Measurements from ENCODE around the gene ZDHHC12.

Gene ZDHHC12, protein sequence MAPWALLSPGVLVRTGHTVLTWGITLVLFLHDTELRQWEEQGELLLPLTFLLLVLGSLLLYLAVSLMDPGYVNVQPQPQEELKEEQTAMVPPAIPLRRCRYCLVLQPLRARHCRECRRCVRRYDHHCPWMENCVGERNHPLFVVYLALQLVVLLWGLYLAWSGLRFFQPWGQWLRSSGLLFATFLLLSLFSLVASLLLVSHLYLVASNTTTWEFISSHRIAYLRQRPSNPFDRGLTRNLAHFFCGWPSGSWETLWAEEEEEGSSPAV

DNA sequence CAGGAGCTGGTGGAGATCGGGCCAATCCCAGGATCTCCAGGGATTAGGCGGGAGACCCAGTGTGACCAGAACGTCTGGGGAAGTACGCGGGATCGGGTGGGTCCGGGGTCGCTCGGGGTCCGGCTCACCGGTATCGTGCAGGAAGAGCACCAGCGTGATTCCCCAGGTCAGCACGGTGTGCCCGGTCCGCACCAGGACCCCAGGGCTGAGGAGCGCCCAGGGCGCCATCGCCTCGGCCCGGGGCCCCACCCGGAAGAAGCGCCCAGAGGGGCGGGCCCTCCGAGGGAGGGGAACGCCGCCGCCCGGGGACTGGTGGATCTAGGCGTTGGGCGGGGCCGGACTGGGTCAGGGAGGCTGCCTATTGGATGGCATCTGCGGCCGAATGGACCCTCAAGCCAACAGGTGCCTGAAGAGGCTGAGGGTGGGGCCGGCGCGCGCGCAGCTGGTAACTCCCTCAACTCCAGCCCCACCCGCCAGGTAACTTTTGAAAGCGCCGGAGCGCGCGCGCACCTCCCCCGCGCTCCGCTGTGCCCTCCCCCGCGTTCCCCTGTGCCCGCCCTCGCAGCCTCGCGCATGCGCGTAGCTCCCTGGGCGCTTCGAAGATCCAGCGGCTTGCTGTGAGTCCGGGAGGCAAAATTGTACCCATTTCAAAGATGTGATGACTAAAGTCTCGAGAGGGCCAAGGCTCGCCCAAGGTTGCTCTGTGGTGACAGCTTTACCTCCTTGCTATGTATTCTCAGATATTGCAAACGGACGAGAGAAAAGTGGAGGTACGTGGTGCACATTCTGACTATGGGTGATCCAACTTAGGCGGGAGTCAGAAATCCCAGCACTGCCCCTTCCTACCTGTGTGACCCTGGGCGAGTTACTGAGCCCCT, at the start of gene ZDHHC12:
Gene ZDHHC12 (minus strand): TSS at position 262 of the 878 bp plus-strand sequence. CDS start 34 bp downstream, at position 228.
- peak; percentile 89 for DNase-seq

DNA sequence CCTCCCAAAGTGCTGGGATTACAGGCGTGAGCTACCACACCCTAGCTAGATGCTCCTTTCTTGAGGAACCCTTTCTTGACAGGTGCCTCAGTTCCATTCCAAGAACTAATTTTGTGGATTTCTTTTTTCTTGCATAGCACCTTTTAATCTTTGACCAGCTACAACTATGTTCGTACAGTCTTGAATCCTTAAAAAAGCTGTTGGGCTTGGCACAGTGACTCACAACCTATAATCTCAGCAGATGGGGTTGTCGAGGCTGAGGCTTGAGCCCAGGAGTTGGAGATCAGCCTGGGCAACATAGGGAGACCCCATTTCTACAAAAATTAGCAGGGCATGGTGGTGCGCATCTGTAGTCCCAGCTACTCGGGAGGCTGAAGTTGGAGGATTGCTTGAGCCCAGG, 49.1 kb upstream of the ZDHHC12 start:
- DNase-seq: no peak

DNA sequence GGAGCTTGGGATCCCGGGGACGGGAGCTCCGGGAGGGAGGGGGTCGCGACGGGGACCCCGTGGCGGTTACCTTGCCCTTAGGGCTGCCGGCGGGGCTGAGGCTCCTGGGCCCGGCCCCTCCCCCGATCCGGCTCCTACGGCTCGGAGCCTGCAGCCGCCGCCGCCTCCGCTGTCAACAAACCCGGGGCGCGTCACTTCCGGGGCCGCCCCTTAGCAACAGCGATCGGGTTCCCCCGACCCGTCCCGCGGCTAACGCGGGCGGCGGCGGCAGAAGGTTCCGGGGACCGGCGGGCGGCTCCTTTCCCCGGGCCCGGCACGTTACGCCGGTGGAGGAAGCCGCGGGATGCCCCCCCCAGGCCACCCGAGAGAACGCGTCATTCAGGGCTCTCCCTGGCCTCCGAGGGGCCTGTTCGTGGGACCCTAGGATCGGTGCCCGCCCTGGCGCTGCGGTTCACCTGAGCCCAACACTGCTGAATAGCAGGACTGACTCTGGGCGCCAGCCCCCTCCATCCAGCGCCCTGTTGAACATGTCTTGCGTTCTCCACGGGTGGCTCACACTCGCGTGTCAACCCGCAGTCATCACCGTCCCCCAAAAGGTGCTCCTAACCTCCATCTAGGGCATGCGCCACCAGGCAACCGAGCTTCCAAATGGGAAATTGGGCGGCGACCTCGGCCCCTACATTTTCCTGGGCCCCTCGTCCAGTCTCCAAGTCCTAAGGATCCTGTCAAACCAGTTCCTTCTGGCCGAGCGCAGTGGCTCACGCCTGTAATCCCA, 48.0 kb upstream of the ZDHHC12 start, which contains the start of gene ZER1:
Gene ZER1 (minus strand): TSS at position 183 of the 775 bp plus-strand sequence. CDS start 16,362 bp downstream, outside the sequence.
- DNase-seq: peak; percentile 85

DNA sequence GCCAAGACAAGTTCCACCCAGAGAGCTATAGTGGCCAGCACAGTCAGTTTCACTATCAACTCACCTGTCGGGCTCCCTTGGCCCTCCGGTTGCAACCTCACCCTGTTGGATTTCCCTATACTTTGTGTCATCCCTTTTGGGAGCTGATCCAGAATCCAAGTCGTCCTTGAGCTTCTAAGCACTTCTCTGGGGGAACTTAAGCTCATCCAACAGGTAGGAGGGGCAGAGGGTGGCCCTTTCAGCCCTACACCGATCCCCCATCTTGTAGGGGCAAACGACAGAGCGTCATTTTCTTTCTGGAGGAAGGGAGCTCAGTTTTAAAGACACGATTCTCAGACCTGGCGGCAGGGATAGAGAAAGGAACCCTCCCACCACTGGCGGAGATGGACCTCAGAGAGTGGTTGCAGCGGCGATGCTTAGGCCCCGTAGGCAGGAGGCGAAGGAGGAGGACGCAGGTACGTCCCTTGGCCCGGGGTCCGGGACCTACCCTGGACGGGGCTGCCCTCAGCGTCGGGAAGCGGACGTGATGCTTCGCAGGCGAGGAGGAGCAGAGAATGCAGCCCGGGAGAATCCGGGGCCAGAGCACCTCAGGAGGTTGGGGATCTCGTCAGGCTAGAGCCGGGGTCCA, 47.3 kb upstream of the ZDHHC12 start:
- DNase-seq: no peak

DNA sequence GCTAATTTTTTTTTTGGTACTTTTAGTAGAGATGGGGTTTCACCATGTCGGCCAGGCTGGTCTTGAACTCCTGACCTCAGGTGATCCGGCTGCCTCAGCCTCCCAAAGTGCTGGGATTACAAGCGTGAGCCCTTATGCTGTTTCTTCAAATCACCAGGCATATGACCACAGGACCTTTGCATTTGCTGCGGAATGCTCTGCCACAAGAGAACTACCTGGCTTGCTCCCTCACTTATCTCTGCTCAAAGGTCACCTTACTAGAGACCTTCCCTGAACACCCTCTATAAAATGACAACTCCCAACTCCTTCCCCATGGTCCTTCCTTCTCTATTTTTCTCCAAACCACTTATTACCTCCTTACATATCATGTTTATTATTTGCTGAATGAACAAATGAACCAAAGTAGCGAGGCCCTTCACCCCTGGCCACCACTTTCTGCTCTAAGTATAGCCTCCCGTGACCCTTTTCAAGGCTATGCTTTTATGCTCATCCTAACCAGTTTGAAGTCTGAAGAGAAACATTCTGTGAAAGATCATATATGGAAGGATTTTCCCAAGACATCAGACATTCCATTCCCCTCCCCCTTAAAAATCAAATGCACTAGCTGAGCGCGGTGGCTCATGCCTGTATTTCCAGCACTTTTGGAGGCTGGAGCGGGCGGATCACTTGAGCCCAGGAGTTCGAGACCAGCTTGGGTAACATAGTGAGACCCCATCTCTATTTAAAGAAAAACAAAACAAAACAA, 46.5 kb upstream of the ZDHHC12 start:
- no peak for DNase-seq

DNA sequence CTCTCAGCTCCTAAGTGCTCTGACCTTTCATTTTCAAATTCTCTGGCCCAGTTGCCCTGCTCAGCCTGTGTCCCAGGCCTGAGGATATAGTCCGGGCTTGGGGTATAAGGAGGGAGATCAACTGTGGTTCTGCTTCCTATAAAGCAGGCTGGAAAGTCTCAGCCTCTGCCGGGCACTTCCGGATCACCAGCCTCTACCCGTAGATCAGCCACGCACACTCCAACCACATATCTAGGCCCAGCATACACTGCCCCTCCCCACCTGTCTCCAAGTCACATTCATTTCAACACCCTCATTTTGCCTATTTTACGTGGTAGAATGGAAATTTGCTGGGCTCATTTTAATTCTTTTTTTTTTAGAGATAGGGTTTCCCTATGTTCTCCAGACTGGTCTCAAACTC, 44.7 kb upstream of the ZDHHC12 start:
- DNase-seq: no peak

DNA sequence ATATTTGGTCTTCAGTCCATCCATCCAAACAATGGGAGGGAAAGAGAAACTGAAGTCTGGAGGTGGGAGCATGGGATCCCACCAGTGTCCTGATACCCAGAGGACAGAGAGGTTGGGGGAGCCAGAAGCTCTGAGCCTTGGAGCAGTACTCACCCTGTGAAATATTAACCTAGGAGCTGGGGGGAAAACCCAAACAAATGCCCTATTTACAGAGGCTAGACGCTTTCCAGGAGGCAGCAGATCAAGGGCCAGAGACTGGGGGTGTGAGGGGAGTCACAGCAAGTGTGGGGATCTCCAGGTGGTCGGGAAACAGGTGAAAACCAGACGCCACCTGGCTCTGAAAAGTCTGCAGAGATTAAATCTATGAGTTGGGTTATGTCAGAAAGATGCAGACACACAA, 41.6 kb upstream of the ZDHHC12 start:
- no peak for DNase-seq

DNA sequence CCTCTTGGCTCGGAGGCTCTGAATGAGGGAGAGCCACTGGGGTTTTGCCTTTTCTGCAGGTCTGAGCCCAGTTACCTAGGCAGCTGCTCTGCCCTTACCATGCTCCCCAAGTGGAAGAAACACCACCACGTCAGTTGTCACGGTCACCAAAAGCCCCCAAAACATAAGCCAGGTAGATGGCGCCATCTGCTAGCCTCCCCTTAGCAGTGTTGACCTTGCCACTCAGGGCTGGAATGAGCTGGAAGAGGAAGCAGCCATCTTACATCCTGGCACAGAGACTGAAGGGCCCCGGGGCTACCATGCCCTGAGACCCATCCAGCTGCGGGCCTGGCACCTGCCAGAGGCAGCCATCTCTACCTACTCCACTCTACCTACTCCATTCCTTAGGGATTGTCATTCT, 40.4 kb upstream of the ZDHHC12 start:
- no peak for DNase-seq

DNA sequence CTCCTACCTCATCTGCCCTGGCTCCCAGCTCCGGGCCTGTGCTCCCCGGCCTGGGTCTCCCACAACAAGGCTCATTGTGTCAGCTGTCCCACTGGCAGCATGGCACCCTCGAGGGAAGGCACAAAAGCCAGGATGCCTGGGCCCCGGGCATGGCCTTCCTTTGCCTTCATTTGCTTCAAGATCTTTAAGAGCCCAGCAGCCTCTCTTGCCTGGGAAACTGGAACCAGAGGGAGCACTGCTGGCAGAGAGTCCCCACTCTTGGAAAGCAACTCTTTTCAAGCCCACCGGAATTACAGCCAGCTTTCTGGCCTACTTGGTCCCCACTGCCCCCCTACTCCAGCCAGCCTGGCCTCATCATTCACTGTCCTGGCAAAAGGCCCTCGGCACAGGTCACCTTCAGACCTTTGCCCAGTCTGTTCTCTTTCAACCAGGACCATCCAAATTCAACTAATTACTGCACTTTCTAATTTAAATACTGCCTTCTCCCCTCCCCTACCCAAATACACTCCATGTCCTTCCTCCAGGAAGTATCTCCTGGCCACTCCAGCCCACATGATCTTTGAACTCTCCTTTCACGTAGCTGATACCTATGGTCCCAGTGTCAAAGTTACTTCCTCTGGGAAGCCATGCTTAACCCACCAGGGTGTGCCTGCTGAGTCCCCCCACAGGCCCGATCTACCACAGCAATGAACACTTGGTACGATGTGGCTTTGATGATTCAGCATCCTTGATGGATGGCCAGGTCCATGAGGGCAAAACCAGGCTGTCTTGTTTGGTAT, 38.9 kb upstream of the ZDHHC12 start:
- DNase-seq: no peak

DNA sequence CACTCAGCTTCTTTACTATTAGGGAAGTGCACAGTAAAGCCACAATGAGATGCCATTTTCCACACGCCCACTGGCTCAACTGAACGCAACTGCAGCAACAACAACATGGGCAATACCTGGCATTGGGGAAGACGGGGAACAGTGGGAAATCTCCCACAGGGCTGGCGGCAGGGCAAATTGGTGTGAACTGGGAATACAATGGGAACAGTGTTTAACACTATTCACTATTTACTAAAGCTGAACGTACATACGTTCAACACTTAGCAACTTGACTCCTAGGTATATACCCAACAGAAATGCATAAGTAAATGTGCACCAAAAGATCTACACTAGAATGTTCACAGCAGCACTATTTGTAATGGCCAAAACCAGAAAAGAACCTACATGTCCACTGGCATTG, 33.7 kb upstream of the ZDHHC12 start:
- no peak for DNase-seq

DNA sequence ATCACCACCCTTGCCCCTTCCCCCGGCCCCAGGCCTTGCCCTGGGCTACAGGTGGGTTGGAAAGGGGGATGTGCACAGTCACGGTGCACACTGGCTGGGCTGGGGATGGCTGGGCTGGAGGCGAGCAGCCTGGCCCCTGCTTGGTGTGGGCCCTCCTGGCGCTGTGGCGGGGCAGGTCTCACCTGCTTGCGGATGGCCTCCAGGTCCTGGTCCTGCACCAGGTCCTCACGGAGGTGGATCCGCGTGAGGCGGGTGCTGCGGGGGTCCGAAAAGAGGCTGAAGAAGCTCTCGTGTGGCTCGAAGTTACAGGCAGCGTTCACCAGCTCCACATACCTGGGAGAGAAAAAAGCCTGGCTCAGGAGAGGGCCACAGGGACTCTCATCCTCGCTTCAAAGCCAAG, 29.7 kb upstream of the ZDHHC12 start:
- no peak for DNase-seq

DNA sequence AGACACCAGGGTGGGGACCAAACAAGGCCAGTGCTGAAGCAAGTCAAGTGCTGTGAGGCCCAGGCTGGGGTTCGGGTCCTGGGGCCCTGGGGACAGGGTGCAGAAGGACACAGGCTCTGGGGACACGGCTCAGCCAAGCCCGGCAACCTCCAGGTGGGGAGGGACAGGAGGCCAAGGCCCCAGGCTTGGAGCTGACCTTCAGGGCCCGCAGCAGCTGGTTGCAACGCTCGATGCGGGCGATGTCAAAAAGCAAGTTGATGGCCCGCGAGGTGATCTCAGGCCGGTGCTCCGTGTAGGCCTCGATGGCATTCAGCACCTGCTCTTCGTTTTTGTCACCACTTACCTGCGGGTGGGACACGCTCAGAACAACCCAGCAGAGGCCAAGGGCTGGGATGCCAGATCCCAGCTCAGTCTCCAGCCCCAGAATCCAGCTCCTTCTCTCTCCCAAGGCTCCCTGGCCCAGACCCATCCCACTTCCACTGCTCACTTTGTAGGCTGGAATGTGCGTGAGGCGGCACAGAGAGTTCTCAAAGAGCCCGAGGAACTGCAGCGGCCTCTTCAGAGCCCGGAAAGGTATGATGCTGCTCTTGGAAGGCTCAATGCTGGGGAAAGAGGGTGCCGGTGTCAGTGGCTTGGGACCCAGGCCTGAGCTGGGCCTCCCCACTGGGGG, 27.1 kb upstream of the ZDHHC12 start:
- DNase-seq: no peak

DNA sequence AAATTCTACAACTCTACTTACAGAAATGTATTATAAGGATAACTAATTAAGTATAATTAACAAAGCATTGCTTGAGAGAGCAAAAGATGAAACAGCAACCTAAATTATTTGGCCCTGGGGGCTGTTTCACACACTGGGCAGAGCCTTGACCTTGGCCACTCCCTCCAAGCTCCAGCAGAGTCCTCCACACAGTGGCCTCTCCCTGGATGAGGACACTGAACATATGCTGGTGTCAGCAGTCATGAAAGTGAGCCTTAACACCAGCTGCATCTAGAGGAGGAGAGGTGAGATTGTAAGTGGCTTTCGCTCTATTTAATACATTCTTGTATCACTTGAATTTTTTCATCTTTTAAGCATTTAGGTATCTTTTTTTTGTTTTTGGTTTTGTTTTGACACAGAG, 23.3 kb upstream of the ZDHHC12 start:
- no peak for DNase-seq

DNA sequence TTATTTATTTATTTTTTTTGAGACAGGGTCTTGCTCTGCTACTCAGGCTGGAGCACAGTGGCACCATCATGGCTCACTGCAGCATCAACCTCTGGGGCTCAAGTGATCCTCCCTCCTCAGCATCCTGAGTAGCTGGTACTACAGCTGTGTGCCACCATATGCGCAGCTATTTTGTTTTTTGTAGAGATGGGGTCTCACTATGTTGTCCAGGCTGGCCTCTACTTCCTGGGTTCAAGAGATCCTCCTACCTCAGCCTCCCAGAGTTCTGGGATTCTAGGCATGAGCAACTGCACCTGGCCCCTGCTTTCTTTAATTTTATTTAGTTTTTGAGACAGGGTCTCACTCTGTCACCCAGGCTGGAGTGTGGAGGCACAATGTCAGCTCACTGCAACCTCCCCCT, 19.5 kb upstream of the ZDHHC12 start:
- no peak for DNase-seq

DNA sequence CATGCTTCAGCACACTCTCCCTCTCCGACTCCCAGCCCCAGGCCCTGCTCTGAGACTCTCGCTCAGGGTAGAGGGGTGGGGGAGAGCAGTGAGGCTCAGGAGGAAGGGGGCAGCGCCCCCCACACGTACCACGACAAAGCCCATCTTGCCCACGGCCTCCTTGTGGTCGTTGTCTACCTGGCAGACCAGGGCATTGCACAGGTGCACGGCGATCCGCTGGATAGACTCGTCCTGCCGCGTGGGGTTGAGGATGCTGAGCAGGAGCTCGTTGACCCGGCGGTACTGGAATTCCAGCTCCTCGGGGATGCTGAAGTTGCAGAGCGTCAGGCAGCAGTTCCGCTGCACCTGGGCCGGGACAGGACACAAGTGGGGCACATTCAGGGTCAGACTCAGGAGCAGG, 18.5 kb upstream of the ZDHHC12 start:
- DNase-seq: no peak

DNA sequence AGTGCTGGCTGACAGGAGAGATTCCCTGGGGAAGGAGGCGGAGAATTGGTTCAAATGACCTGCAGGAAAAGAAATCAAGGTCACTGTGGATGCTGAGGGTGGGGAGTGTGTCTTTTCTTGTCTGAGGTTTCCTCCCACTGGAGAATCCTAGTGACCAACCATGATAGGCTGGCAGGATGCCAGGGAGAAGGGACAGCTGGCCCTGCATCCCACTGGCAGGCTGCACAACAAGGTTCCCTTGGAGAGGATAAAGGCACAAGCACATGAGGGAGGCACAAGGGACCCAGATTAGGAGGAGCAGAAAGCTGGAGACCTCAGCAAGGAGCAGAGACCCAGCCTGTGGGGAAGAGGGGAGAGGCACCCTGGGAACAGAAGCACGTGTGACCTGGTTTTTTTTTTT, 11.4 kb upstream of the ZDHHC12 start:
- no peak for DNase-seq

DNA sequence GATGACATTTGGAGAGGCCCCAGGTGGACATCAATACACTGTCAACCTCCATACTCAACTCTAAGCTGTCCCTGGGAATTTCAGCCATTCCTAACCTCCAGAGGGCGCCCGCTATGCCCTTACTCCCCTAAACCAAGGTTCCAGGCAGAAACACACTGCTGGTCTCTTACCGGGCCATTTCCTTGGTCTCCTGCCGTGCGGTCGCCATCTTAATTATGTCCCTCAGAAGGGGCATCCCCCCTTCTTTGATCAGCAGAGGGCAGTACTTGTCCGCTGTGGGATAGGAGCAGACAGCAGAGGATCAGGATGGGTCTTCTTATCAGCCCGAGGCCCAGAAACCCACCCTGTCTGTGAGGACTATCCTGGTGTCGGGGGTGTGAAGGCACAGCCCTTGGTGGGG, 9.3 kb upstream of the ZDHHC12 start:
- peak; percentile 87 for DNase-seq

DNA sequence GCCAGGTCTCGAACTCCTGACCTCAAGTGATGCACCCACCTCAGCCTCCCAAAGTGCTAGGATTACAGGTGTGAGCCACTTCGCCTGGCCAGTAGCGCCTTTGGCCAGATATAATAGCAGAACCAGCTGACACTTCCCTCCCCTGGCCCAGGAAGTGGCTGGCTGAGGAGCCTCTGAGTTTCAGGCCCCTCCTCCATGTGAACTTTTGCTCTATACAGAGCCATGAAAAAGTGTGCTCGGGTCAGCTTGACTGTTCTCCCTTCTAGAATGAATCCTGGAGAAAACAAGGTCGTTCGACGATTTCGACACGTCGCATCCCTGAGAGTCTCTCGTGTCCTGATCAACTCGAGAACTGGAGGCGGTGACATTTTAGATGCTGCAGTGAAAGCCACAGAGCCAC, 8.6 kb upstream of the ZDHHC12 start:
- no peak for DNase-seq

DNA sequence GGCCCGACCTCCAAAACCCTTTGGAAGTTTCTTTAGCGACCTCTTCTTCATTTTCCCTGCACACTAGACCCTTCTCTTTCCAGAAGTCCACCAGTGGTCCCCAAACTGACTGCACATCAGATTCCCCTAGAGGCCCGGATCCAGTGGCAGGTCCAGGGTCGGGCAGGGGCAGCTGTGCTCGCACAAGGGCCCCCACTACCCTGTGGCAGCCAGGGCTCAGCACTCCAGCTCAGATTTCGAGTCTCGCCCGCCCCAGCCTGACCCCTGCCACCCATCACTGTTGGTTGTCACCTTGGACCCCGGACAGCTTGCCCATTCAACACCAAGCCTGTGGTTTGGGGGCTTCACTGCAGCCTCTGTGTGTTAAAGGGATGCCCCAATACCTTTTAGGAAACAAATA, 7.8 kb upstream of the ZDHHC12 start:
- DNase-seq: no peak

DNA sequence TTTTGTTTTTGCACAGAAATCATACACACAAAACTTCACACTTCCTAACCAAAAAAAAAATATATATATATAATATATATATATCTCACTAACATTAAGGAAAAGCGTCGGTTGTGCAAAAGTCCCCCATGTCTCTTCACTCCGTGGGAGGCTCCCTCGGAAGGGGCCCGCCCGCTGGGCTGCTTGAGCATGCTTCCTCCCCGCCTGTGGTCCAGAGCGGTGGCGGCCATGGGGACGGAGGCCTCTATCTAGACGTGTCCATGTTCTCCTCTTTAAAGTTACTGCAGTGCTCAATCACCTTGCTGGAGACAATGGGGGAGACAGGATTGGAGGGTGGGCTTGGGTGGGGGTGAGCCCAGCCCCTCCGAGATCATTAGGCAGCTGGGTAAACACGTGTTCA, 7.2 kb upstream of the ZDHHC12 start:
- DNase-seq: no peak

Measured in fibroblast of upper back skin (primary cell).